Ishikawa (cell line): ENCODE measurements around the gene MAGOH.

ENCODE experiments used
- CEBPB ChIP-seq: IDR thresholded peaks from 2 replicates; pipeline ENCODE4 v1.6.1; 2012
- CREB1 ChIP-seq: IDR thresholded peaks from 2 replicates; pipeline ENCODE4 v1.6.1; 2012; ENCODE audit warnings: low read depth
- EGR1 ChIP-seq: IDR thresholded peaks from 2 replicates; pipeline ENCODE4 v1.6.1; 2012
- EP300 ChIP-seq: IDR thresholded peaks from 2 replicates; pipeline ENCODE4 v1.6.1; 2012; ENCODE audit warnings: borderline replicate concordance
- FOXM1 ChIP-seq: IDR thresholded peaks from 2 replicates; pipeline ENCODE4 v1.6.1; 2012; ENCODE audit warnings: low read depth, borderline replicate concordance
- NFIC ChIP-seq: IDR thresholded peaks from 2 replicates; pipeline ENCODE4 v1.6.1; 2012
- RAD21 ChIP-seq: IDR thresholded peaks from 2 replicates; pipeline ENCODE4 v1.6.1; 2012; ENCODE audit warnings: low read depth
- REST ChIP-seq: IDR thresholded peaks from 2 replicates; pipeline ENCODE4 v1.6.1; 2012; ENCODE audit warnings: low read depth, mild to moderate bottlenecking
- TAF1 ChIP-seq: IDR thresholded peaks from 2 replicates; pipeline ENCODE4 v1.6.1; 2012; ENCODE audit warnings: low read depth, mild to moderate bottlenecking
- TEAD4 ChIP-seq: IDR thresholded peaks from 2 replicates; pipeline ENCODE4 v1.6.1; 2012
- ZBTB7A ChIP-seq: IDR thresholded peaks from 2 replicates; pipeline ENCODE4 v1.6.1; 2012; ENCODE audit warnings: low read depth
- TF ChIP-seq, protein P1 (sequence below): IDR thresholded peaks from 2 replicates; pipeline ENCODE4 v1.6.1; 2012

- TF ChIP-seq RAD21 (no peak), FOXM1 (no peak), ZBTB7A (no peak), REST (no peak), TAF1 (no peak), EP300 (no peak), CEBPB (no peak), NFIC (no peak), TEAD4 (no peak), EGR1 (no peak), CREB1 (no peak)
- TF ChIP-seq, protein P1, sequence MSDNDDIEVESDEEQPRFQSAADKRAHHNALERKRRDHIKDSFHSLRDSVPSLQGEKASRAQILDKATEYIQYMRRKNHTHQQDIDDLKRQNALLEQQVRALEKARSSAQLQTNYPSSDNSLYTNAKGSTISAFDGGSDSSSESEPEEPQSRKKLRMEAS = no peak
Measured at GRCh38 chr1:53250325-53250724, 12.0 kb upstream of the MAGOH start.
